Left lobe of liver (tissue), 2 donors: Measurements from ENCODE around the gene ZC2HC1C. TPM values are rescaled to one million over a fixed set of nuclear protein-coding genes. Genes with fewer than 3 reads are reported as not detected.

ENCODE experiments used
- ATAC-seq: fragments of 200-7000 bp; cut with Tn5 transposase; one replicate; pipeline ENCODE4 v1.9.1; 2020; ENCODE audit warnings: mild to moderate bottlenecking, moderate library complexity
- DNase-seq: peaks from one replicate; pipeline ENCODE4 v3.0.0-alpha.2; 2020; ENCODE audit warnings: low spot score
- total RNA-seq: library from RNA; stranded (reverse); gene quantifications from one replicate; pipeline ENCODE4 v1.2.1, GENCODE V29; 2021
- donor health status: DM: no; HTN: no; CAD: no; lungs with moderate emphysema.
- donor health status: DM: no; HTN: yes; CAD: no.

Gene ZC2HC1C
- total RNA-seq, 1 donor from 2014 or later = 2.0 TPM

DNA sequence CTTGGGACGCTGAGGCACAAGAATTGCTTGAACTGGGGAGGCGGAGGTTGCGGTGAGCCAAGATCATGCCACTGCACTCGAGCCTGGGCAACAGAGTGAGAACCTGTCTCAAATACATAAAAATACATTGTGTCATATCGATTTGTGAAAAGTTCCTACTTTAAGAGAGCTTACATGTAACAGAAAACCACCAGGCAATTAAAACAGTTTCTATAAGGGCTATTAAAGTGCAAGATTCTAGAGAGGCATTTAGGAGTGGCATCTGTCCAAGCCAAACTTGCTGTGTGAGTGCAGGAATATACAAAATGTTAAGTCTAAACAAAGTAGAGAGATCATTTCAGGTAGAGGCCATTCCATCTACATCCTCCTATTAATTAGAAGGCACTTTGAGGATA lies 59.2 kb downstream of the ZC2HC1C start:
- DNase-seq = no peak
- no peak for ATAC-seq

Other genes starting within 250 kb of the ZC2HC1C start
- not detected for gene PROX2, start 193.5 kb upstream of the ZC2HC1C start, total RNA-seq
- 65.6 TPM for gene DLST, start 187.7 kb upstream of the ZC2HC1C start, total RNA-seq
- 4.6 TPM for gene RPS6KL1, start 146.4 kb upstream of the ZC2HC1C start, total RNA-seq
- 2.8 TPM for gene PGF, start 114.0 kb upstream of the ZC2HC1C start, total RNA-seq
- gene EIF2B2, start 66.7 kb upstream of the ZC2HC1C start, total RNA-seq = 15.8 TPM
- gene MLH3, start 18.2 kb upstream of the ZC2HC1C start, total RNA-seq = 10.4 TPM
- 3.2 TPM for gene ACYP1, start 5.6 kb upstream of the ZC2HC1C start, total RNA-seq
- 50.1 TPM for gene NEK9, start 57.4 kb downstream of the ZC2HC1C start, total RNA-seq
- gene TMED10, start 107.0 kb downstream of the ZC2HC1C start, total RNA-seq = 275 TPM
- gene FOS, start 209.2 kb downstream of the ZC2HC1C start, total RNA-seq = 13.1 TPM